ENCODE results near the gene HAP1.
"Not testable (repeated sequence)": the region's sequence is repeated elsewhere in the genome, so short reads cannot be mapped to it uniquely, and the experiment has no call there.

DNA sequence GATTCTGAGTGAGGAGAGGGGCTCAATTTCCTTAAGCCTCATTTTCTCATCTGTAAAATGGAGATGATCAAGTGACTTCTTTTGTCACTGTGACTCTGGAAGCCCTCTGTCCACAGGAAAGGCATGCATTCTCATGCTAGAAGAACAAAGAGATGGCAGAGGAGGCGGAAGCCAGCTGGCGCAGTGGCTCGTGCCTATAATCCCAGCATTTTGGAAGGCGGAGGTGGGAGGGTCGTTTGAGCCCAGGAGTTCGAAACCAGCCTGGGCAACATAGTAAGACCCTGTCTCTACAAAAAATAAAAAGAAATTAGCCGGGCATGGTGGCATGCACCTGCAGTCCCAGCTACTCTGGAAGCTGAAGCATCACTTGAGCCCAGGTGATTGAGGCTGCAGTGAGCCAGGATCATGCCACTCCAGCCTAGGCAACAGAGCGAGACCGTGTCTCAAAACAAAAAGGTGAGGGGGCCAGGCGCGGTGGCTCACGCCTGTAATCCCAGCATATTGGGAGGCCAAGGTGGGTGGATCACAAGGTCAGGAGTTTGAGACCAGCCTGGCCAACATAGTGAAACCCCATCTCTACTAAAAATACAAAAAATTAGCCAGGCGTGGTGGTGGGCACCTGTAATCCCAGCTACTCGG lies 41.9 kb upstream of the HAP1 start:
- TF ChIP-seq, protein P1, sequence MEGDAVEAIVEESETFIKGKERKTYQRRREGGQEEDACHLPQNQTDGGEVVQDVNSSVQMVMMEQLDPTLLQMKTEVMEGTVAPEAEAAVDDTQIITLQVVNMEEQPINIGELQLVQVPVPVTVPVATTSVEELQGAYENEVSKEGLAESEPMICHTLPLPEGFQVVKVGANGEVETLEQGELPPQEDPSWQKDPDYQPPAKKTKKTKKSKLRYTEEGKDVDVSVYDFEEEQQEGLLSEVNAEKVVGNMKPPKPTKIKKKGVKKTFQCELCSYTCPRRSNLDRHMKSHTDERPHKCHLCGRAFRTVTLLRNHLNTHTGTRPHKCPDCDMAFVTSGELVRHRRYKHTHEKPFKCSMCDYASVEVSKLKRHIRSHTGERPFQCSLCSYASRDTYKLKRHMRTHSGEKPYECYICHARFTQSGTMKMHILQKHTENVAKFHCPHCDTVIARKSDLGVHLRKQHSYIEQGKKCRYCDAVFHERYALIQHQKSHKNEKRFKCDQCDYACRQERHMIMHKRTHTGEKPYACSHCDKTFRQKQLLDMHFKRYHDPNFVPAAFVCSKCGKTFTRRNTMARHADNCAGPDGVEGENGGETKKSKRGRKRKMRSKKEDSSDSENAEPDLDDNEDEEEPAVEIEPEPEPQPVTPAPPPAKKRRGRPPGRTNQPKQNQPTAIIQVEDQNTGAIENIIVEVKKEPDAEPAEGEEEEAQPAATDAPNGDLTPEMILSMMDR (IDR thresholded peaks at IDR 0.05) = not testable (repeated sequence)
- TF ChIP-seq POLR2A (IDR thresholded peaks at IDR 0.05); POLR2AphosphoS5 (IDR thresholded peaks at IDR 0.05; ENCODE audit: insufficient read depth in 1 of 2, low read depth in 1 of 2): not testable (repeated sequence)
